ENCODE results near the gene CMTM8.

DNA sequence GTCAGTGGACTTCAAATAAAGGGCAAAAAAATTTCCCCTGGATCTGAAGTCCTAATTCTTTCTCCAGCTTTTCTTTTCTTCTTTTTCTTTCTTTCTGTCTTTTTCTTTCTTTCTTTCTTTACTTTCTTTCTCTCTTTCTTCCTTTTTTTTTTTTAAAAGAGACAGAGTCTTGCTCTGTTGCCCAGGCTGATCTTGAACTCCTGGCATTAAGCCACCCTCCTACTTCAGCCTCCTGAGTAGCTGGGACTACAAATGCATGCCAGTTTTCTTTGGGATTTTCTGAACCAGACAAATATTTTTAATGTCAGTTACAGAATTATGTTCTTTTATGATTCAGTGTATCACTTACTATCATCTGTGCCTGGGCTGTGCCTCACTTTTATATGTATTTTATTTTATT, 45.4 kb upstream of the CMTM8 start:
- TF ChIP-seq, protein P1, sequence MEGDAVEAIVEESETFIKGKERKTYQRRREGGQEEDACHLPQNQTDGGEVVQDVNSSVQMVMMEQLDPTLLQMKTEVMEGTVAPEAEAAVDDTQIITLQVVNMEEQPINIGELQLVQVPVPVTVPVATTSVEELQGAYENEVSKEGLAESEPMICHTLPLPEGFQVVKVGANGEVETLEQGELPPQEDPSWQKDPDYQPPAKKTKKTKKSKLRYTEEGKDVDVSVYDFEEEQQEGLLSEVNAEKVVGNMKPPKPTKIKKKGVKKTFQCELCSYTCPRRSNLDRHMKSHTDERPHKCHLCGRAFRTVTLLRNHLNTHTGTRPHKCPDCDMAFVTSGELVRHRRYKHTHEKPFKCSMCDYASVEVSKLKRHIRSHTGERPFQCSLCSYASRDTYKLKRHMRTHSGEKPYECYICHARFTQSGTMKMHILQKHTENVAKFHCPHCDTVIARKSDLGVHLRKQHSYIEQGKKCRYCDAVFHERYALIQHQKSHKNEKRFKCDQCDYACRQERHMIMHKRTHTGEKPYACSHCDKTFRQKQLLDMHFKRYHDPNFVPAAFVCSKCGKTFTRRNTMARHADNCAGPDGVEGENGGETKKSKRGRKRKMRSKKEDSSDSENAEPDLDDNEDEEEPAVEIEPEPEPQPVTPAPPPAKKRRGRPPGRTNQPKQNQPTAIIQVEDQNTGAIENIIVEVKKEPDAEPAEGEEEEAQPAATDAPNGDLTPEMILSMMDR (IDR thresholded peaks at IDR 0.05), result no peak
- no peak for TF ChIP-seq EP300 (IDR thresholded peaks at IDR 0.05; ENCODE audit: low read depth)
